Loucy (cell line): ENCODE data around the gene AP4B1.

Source experiments
- H2AFZ ChIP-seq: fragments of 200-600 bp; sonication (generic); 2 replicates; pipeline ENCODE4 v1.6.0; 2016; ENCODE audit warnings: antibody characterized with exemption, mild to moderate bottlenecking, low read length, moderate library complexity
- H3F3A ChIP-seq: fragments of 200-600 bp; 2 replicates; pipeline ENCODE4 v1.6.0; 2016; ENCODE audit warnings: antibody characterized with exemption, low read depth, mild to moderate bottlenecking
- H3K27me3 ChIP-seq: fragments of 200-600 bp; sonication (generic); 2 replicates; pipeline ENCODE4 v1.6.1; 2014; ENCODE audit warnings: low read length, mild to moderate bottlenecking; ENCODE audit not compliant: insufficient read depth, poor library complexity, severe bottlenecking
- H3K36me3 ChIP-seq: fragments of 200-600 bp; sonication (generic); 2 replicates; pipeline ENCODE4 v1.6.1; 2016; ENCODE audit warnings: low read length; ENCODE audit not compliant: insufficient read depth
- H3K4me1 ChIP-seq: fragments of 200-600 bp; sonication (generic); 2 replicates; pipeline ENCODE4 v1.5.1; 2014; ENCODE audit warnings: low read length, mild to moderate bottlenecking; ENCODE audit not compliant: insufficient read depth, poor library complexity, severe bottlenecking
- H3K4me2 ChIP-seq: fragments of 200-600 bp; sonication (generic); 2 replicates; pipeline ENCODE4 v1.6.0; 2014; ENCODE audit warnings: antibody characterized with exemption, low read length, low read depth, mild to moderate bottlenecking; ENCODE audit not compliant: poor library complexity, severe bottlenecking
- H3K4me3 ChIP-seq: fragments of 200-600 bp; sonication (generic); 2 replicates; pipeline ENCODE4 v1.5.1; 2014; ENCODE audit warnings: low read length, mild to moderate bottlenecking, mixed read lengths; ENCODE audit not compliant: poor library complexity, severe bottlenecking
- H3K79me2 ChIP-seq: fragments of 200-600 bp; sonication (generic); 2 replicates; pipeline ENCODE4 v1.6.1; 2014; ENCODE audit warnings: low read length; ENCODE audit not compliant: insufficient read depth
- H3K9ac ChIP-seq: fragments of 200-600 bp; sonication (generic); 2 replicates; pipeline ENCODE4 v1.6.0; 2014; ENCODE audit warnings: mild to moderate bottlenecking, low read depth, low read length, moderate library complexity; ENCODE audit not compliant: poor library complexity, severe bottlenecking
- H3K9me2 ChIP-seq: fragments of 200-600 bp; sonication (generic); replicated peaks from 2 replicates; pipeline ENCODE4 v1.6.1; 2016; ENCODE audit warnings: low read depth, low read length, mixed read lengths
- H3K9me3 ChIP-seq: fragments of 200-600 bp; sonication (generic); 2 replicates; pipeline ENCODE4 v1.6.1; 2014; ENCODE audit warnings: mild to moderate bottlenecking, antibody characterized with exemption, low read length, low read depth; ENCODE audit not compliant: insufficient read depth
- H4K20me1 ChIP-seq: fragments of 200-600 bp; sonication (generic); 2 replicates; pipeline ENCODE4 v1.6.0; 2014; ENCODE audit warnings: antibody characterized with exemption, low read length, mild to moderate bottlenecking; ENCODE audit not compliant: insufficient read depth, poor library complexity, severe bottlenecking
- EZH2phosphoT487 ChIP-seq: fragments of 200-600 bp; IDR thresholded peaks from 2 replicates; pipeline ENCODE4 v1.6.1; 2018; ENCODE audit warnings: antibody characterized with exemption, mild to moderate bottlenecking, moderate library complexity, borderline replicate concordance
- TF ChIP-seq, protein P1 (sequence below): fragments of 200-600 bp; sonication (generic); conservative IDR thresholded peaks from 2 replicates; pipeline ENCODE4 v1.5.1; 2014; ENCODE audit warnings: mild to moderate bottlenecking, antibody characterized with exemption, low read length

The AP4B1 gene

DNA sequence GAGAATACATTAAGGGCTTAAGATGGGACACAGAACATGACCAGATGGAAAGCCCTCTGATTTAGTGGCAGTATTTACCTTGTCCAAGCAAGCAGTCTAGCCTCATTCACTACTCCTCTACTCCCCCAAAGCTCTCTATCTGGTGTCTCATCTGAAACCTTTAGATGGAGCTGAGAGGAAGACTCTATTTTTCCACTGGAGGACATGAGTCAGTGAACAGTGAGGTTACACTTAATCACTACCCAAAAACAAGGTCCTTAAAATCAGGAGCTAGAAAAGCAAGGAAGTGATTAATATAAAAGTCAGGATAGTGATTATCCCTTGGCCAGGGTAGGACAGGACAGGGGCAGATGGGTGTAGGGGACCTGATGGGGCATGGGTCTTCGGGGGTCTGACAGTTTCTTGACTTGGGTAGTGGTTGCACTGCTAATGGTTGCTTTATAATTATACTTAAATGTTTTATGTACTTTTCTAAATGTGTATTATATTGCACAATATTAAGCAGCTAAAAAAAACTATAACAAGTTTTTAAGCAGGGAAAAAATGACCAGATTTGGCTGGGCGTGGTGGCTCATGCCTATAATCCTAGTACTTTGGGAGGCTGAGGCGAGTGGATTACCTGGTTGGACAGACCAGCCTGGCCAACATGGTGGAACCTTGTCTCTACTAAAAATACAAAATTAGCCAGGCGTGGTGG is 36.1 kb downstream of the AP4B1 start:
- Histone ChIP-seq H3K27me3 (no peaks in the 10 kb centered on the region), H2AFZ (no peak overlapping the region), H3K79me2 (peaks cover 64% of the 10 kb centered on the region), H3K9me3 (no peaks in the 10 kb centered on the region), H4K20me1 (no peaks in the 10 kb centered on the region), H3K9me2 (no peaks in the 10 kb centered on the region), H3K4me1 (peaks cover 64% of the 10 kb centered on the region), H3F3A (0 out of 2 replicates have a peak, but pooled peaks cover 2% of the 10 kb centered on the region), H3K9ac (no peak overlapping the region), H3K4me3 (peak overlapping the region; percentile 77), H3K36me3 (no peaks in the 10 kb centered on the region), H3K4me2 (peak overlapping the region; percentile 72)
- TF ChIP-seq EZH2phosphoT487, result no peak
- TF ChIP-seq, protein P1, sequence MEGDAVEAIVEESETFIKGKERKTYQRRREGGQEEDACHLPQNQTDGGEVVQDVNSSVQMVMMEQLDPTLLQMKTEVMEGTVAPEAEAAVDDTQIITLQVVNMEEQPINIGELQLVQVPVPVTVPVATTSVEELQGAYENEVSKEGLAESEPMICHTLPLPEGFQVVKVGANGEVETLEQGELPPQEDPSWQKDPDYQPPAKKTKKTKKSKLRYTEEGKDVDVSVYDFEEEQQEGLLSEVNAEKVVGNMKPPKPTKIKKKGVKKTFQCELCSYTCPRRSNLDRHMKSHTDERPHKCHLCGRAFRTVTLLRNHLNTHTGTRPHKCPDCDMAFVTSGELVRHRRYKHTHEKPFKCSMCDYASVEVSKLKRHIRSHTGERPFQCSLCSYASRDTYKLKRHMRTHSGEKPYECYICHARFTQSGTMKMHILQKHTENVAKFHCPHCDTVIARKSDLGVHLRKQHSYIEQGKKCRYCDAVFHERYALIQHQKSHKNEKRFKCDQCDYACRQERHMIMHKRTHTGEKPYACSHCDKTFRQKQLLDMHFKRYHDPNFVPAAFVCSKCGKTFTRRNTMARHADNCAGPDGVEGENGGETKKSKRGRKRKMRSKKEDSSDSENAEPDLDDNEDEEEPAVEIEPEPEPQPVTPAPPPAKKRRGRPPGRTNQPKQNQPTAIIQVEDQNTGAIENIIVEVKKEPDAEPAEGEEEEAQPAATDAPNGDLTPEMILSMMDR, result no peak

DNA sequence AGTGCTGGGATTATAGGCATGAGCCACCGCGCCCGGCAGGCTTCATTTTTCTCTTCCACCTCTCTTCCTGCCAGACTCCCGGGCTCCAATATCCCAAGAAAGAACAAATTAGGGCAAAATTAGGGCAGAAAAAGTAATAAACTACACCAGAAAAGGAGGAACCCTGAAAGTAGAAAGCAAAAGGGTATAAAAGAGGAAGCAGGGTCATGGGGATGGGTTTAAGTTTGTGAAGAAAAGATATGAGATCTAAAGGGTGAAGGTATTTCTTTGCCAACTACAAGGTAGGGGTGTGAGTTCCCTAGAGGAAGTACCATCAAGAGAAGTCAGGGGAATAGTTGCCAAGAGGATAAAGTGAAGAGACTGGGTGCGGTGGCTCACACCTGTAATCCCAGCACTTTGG is 43.0 kb downstream of the AP4B1 start:
- Histone ChIP-seq H3F3A (no peaks in the 10 kb centered on the region), H3K9me3 (no peaks in the 10 kb centered on the region), H3K79me2 (peaks cover 26% of the 10 kb centered on the region; the same call in 1 of the 2 replicates), H3K36me3 (peaks cover 21% of the 10 kb centered on the region), H3K27me3 (no peaks in the 10 kb centered on the region), H4K20me1 (no peaks in the 10 kb centered on the region), H3K4me2 (no peak overlapping the region), H2AFZ (no peak overlapping the region), H3K4me3 (no peak overlapping the region), H3K9ac (no peak overlapping the region), H3K4me1 (peaks cover 6% of the 10 kb centered on the region), H3K9me2 (no peaks in the 10 kb centered on the region)
- no peak for TF ChIP-seq EZH2phosphoT487
- TF ChIP-seq, protein P1, result no peak

DNA sequence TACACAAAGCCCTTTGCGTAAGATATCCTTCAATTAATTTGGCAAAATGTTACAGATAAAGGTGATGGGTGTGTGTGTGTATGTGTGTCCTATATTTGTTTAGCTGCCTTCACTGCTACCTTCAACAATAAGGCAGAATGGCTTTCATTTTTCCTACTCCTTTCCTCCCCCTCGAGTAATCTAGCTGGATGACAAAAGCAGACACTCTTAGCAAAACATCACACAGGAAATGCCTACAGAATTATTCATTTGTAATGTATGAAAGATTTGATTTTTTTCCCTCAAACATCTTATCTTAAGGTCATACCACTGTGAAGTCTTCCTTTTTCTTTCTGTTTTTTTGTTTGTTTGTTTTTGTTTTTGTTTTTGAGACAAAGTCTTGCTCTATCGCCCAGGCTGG is 43.7 kb downstream of the AP4B1 start:
- Histone ChIP-seq H3K9ac (no peak overlapping the region), H3K9me3 (no peaks in the 10 kb centered on the region), H2AFZ (no peak overlapping the region), H3K4me1 (peaks cover 5% of the 10 kb centered on the region), H4K20me1 (no peaks in the 10 kb centered on the region), H3K36me3 (peaks cover 28% of the 10 kb centered on the region), H3K27me3 (no peaks in the 10 kb centered on the region), H3F3A (no peaks in the 10 kb centered on the region), H3K4me3 (no peak overlapping the region), H3K4me2 (no peak overlapping the region), H3K79me2 (peaks cover 22% of the 10 kb centered on the region; the same call in 1 of the 2 replicates), H3K9me2 (no peaks in the 10 kb centered on the region)
- TF ChIP-seq, protein P1, result no peak
- TF ChIP-seq EZH2phosphoT487, result no peak
